Panc1 (cell line): ENCODE data around the gene FAM110A.

Source experiments
- CTCF ChIP-seq: fragments of 450-650 bp; IDR thresholded peaks from 2 replicates; pipeline ENCODE4 v1.5.1; 2017; ENCODE audit warnings: mild to moderate bottlenecking
- REST ChIP-seq, 2 experiments: IDR thresholded peaks; 2 replicates each; pipeline ENCODE4 v1.6.1; 2011 to 2012; ENCODE audit warnings: low read depth in 2 of 2, control low read depth in 1 of 2, low read length in 1 of 2, mild to moderate bottlenecking in 1 of 2, moderate library complexity in 1 of 2; ENCODE audit not compliant: insufficient read depth in 1 of 2
- SIN3A ChIP-seq: IDR thresholded peaks from 2 replicates; pipeline ENCODE4 v1.6.1; 2012; ENCODE audit warnings: low read depth, mild to moderate bottlenecking, low read length, moderate library complexity, borderline replicate concordance; ENCODE audit not compliant: insufficient read depth
- TCF7L2 ChIP-seq: IDR thresholded peaks from 2 replicates; pipeline ENCODE4 v1.6.1; 2011; ENCODE audit warnings: mild to moderate bottlenecking, low read depth, low read length, inconsistent platforms

- TF ChIP-seq CTCF (no peak), REST (IDR thresholded peaks at IDR 0.05; ENCODE audit: insufficient read depth in 1 of 2, low read depth in 2 of 2, low read length in 1 of 2) (no peak), TCF7L2 (no peak), SIN3A (no peak)
These were observed 2.3 kb upstream of the FAM110A start for GRCh38 chr20:831251-831650.
